ENCODE results near the gene ALG10. TPM values are rescaled to one million over a fixed set of nuclear protein-coding genes. Genes with fewer than 3 reads are reported as not detected.

ALG10 gene
- total and polyA plus RNA-seq, 2 donors (not counting 3 experiments of a cell fraction or from before 2014, with no cell fraction given): 6.3 to 13.2 TPM

Small RNA genes lying within 50 kb of the gene (small RNA-seq; reads per million reads assigned to genes)
- gene RF00019 (ENCODE audit: insufficient read depth, insufficient read length, low read depth, low replicate concordance): not detected

Data from endothelial cell of umbilical vein (primary cell).